ENCODE results near the gene RPL22L1. TPM values are rescaled to one million over a fixed set of nuclear protein-coding genes. Genes with fewer than 3 reads are reported as not detected.
"Not testable (repeated sequence)": the region's sequence is repeated elsewhere in the genome, so short reads cannot be mapped to it uniquely, and the experiment has no call there.

The RPL22L1 gene
- total RNA-seq, 1 donor from 2014 or later, result 36.1 TPM

- Histone ChIP-seq H3K36me3 (no peaks in the 10 kb centered on the region), H3K27ac (no peak overlapping the region), H3K9me3 (no peaks in the 10 kb centered on the region), H3K4me3 (no peak overlapping the region), H3K27me3 (no peaks in the 10 kb centered on the region), H3K4me1 (no peaks in the 10 kb centered on the region)
- TF ChIP-seq, protein P1, sequence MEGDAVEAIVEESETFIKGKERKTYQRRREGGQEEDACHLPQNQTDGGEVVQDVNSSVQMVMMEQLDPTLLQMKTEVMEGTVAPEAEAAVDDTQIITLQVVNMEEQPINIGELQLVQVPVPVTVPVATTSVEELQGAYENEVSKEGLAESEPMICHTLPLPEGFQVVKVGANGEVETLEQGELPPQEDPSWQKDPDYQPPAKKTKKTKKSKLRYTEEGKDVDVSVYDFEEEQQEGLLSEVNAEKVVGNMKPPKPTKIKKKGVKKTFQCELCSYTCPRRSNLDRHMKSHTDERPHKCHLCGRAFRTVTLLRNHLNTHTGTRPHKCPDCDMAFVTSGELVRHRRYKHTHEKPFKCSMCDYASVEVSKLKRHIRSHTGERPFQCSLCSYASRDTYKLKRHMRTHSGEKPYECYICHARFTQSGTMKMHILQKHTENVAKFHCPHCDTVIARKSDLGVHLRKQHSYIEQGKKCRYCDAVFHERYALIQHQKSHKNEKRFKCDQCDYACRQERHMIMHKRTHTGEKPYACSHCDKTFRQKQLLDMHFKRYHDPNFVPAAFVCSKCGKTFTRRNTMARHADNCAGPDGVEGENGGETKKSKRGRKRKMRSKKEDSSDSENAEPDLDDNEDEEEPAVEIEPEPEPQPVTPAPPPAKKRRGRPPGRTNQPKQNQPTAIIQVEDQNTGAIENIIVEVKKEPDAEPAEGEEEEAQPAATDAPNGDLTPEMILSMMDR (IDR thresholded peaks at IDR 0.05), result no peak
- no peak for TF ChIP-seq POLR2AphosphoS5 (IDR thresholded peaks at IDR 0.05; ENCODE audit: insufficient read depth in 1 of 2, low read depth in 1 of 2)
- no peak for TF ChIP-seq POLR2A (IDR thresholded peaks at IDR 0.05)
- intact Hi-C loops (cut with DNase I), result no loop called here
- no peak for DNase-seq (ENCODE audit: extremely low spot score in 2 of 2)
Measured at GRCh38 chr3:170826047-170826446, 43.9 kb downstream of the RPL22L1 start.

- H3K4me1 ChIP-seq; H3K27me3 ChIP-seq; H3K4me3 ChIP-seq; DNase-seq (ENCODE audit: extremely low spot score in 2 of 2); H3K36me3 ChIP-seq; H3K27ac ChIP-seq; H3K9me3 ChIP-seq; intact Hi-C loops (cut with DNase I): not testable (repeated sequence)
Measured at GRCh38 chr3:170823562-170823961, 46.4 kb downstream of the RPL22L1 start.

- H3K27ac ChIP-seq, result not testable (repeated sequence)
Measured at GRCh38 chr3:170818325-170818724, 51.7 kb downstream of the RPL22L1 start.

GRCh38 chr3:170817471-170817870, 52.5 kb downstream of the RPL22L1 start:
- H3K27me3 ChIP-seq; H3K4me3 ChIP-seq; DNase-seq (ENCODE audit: extremely low spot score in 2 of 2); H3K4me1 ChIP-seq; H3K9me3 ChIP-seq; H3K36me3 ChIP-seq; intact Hi-C loops (cut with DNase I); H3K27ac ChIP-seq: not testable (repeated sequence)

More at GRCh38 chr3:170818325-170818724, 51.7 kb downstream of the RPL22L1 start:
- DNase-seq (ENCODE audit: extremely low spot score in 2 of 2); H3K36me3 ChIP-seq; H3K27me3 ChIP-seq; H3K9me3 ChIP-seq; H3K4me3 ChIP-seq; intact Hi-C loops (cut with DNase I); H3K4me1 ChIP-seq: not testable (repeated sequence)

DNA sequence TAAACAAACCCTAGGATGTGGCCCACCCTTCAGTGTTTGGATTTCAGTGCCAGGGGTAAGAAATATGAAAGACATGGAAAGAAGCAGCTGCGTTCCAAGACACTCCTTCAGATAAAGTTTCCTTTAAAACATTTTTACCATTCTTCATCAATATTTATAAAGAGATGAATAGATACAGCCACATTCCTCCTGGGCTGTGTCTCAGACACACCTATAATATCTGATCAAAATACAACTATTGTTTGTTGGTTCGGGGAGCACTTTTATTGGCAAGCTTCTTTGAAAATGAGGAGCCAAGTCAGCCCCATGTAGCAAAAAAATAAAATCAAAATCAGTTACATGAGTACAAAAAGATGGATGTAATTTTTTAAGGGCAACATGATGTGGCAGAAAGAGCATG, 53.2 kb downstream of the RPL22L1 start:
- Histone ChIP-seq H3K4me3 (no peak overlapping the region), H3K27ac (no peak overlapping the region), H3K9me3 (no peaks in the 10 kb centered on the region), H3K4me1 (peaks cover 6% of the 10 kb centered on the region), H3K27me3 (no peaks in the 10 kb centered on the region), H3K36me3 (no peaks in the 10 kb centered on the region)
- DNase-seq (ENCODE audit: extremely low spot score in 2 of 2), result no peak
- no peak for TF ChIP-seq POLR2A (IDR thresholded peaks at IDR 0.05)
- no peak for TF ChIP-seq POLR2AphosphoS5 (IDR thresholded peaks at IDR 0.05; ENCODE audit: insufficient read depth in 1 of 2, low read depth in 1 of 2)
- TF ChIP-seq, protein P1 (IDR thresholded peaks at IDR 0.05), result no peak
- intact Hi-C loops (cut with DNase I), result no loop called here

GRCh38 chr3:170816341-170816740, 53.7 kb downstream of the RPL22L1 start:
- Histone ChIP-seq H3K4me3 (no peak overlapping the region), H3K27ac (no peak overlapping the region), H3K4me1 (peaks cover 6% of the 10 kb centered on the region), H3K9me3 (no peaks in the 10 kb centered on the region), H3K27me3 (no peaks in the 10 kb centered on the region), H3K36me3 (no peaks in the 10 kb centered on the region)
- TF ChIP-seq POLR2AphosphoS5 (IDR thresholded peaks at IDR 0.05; ENCODE audit: insufficient read depth in 1 of 2, low read depth in 1 of 2) (no peak), POLR2A (IDR thresholded peaks at IDR 0.05) (no peak)
- TF ChIP-seq, protein P1 (IDR thresholded peaks at IDR 0.05), result no peak
- no peak for DNase-seq (ENCODE audit: extremely low spot score in 2 of 2)
- intact Hi-C loops (cut with DNase I), result no loop called here

- Histone ChIP-seq H3K4me1 (peaks cover 6% of the 10 kb centered on the region), H3K27ac (no peak overlapping the region), H3K36me3 (no peaks in the 10 kb centered on the region), H3K4me3 (no peak overlapping the region), H3K9me3 (no peaks in the 10 kb centered on the region), H3K27me3 (no peaks in the 10 kb centered on the region)
- intact Hi-C loops (cut with DNase I), result no loop called here
- no peak for DNase-seq (ENCODE audit: extremely low spot score in 2 of 2)
- TF ChIP-seq POLR2A (IDR thresholded peaks at IDR 0.05) (no peak), POLR2AphosphoS5 (IDR thresholded peaks at IDR 0.05; ENCODE audit: insufficient read depth in 1 of 2, low read depth in 1 of 2) (no peak)
- TF ChIP-seq, protein P1 (IDR thresholded peaks at IDR 0.05), result no peak
Measured at GRCh38 chr3:170815936-170816335, 54.1 kb downstream of the RPL22L1 start.

All from vagina (tissue), 2 donors.